Epithelial cell of prostate (primary cell): Measurements from ENCODE around the gene SPSB2.
A peak's percentile ranks its signal among the peaks of the same experiment; 100 is the strongest.
"Not testable (repeated sequence)": the region's sequence is repeated elsewhere in the genome, so short reads cannot be mapped to it uniquely, and the experiment has no call there.

Experiments used
- DNase-seq: peaks from one replicate; pipeline ENCODE4 v3.0.0-alpha.2; 2011; ENCODE audit warnings: low read depth, low spot score
- H3K27ac ChIP-seq: fragments of 450-650 bp; 2 replicates; pipeline ENCODE4 v1.5.1; 2017; ENCODE audit warnings: mild to moderate bottlenecking

SPSB2 gene

DNA sequence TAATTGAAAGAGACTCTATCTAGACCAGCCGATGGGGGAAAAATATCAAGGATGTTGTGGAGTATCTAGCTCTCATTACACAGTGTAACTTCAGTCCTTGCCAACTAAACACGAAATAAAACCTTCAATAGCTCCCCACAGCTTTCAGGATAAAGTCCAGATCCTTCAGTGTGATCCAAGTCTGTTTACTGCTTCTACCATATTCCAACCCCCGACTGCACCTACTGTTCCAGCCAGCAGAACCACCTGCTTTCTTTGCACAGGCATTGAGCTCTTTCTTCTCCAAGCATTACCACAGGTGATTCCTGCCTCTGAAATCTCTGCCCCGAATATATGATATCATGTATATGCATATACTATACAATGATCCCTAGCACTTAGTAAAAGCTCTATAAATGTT lies 29.3 kb upstream of the SPSB2 start:
- no peak for DNase-seq
- H3K27ac ChIP-seq: no peak overlapping the region

- no peak for DNase-seq
- no peak overlapping the region for H3K27ac ChIP-seq
Measured at GRCh38 chr12:6899837-6900519, 26.9 kb upstream of the SPSB2 start.

DNA sequence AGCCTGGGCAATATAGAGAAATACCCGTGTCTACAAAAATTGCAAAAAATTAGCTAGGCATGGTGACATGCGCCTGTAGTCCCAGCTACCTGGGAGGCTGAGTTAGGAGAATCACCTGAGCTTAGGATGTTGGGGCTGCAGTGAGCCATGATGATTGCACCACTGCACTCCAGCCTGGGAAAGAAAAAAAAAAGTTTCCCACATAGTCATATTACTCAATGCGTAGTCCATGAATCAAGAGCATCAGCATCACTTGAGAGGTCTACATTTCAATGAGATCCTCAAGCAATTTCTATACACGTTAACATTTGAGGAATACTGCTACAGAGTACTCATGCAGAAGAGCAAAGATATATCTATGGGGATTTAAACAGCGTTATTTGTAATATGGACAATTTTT lies 26.3 kb upstream of the SPSB2 start:
- H3K27ac ChIP-seq: no peak overlapping the region

DNA sequence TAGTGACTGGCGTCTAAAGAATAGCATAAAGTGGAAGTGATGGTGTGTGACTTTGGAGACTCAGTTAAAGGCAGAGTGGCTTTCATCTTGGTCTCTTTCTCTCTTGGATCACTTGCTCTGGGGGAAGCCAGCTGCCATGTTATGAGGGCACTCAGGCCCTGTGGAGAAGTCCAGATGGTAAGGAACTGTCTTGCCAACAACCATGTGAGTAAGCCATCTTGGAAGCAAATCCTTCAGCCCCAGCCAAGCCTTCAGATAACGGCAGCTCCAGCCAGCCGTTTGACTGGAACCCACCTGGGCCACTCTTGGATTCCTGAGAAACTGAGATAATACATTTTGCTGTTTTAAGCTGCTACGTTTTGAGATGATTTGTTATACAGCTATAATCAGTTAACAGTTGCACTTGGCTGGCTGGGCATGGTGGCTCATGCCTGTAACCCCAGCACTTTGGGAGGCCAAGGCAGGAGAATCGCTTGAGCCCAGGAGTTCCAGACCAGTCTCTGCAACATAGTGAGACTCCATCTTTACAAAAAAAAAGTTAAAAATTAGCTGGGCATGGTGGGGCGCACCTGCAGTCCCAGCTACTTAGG lies 23.8 kb upstream of the SPSB2 start:
- no peak overlapping the region for H3K27ac ChIP-seq
- no peak for DNase-seq

More for the DNA sequence above, 26.3 kb upstream of the SPSB2 start:
- DNase-seq: no peak

DNA sequence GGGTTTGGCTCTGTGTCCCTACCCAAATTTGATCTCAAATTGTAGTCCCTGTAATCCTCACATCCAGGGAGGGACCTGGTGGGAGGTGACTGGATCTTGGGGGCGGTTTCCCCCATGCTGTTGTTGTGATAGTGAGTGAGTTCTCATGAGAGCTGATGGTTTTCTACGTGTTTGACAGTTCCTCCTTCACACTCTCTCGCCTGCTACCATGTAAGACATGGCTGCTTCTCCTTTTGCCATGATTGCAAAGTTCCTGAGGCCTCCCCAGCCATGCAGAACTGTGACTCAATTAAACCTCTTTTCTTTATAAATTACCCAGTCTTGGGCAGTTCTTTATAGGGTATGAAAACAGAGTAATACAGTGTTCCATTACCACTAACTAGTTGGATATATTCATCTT lies 21.2 kb upstream of the SPSB2 start:
- H3K27ac ChIP-seq: no peak overlapping the region
- DNase-seq: no peak

- not testable (repeated sequence) for DNase-seq, H3K27ac ChIP-seq
Measured at GRCh38 chr12:6892683-6893082, 19.6 kb upstream of the SPSB2 start.

DNA sequence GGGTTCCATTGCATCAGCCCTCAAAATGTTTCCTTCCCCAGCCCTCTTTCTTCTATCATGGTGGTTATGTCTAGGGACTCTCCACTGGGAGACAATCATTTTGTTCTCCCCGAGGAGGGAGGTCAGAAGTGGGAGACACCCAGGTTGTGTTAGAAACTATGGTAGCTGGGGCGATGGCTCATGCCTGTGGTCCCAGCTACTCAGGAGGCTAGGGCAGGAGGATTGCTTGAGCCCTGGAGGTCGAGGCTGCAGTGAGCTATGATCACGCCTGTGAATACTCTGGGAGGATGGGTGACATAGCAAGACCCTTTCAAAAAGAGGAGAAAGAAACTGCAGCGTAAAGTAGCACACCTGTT lies 18.5 kb upstream of the SPSB2 start:
- no peak for DNase-seq
- H3K27ac ChIP-seq: peak overlapping the region; percentile 63

GRCh38 chr12:6890789-6891645 lies 17.9 kb upstream of the SPSB2 start:
- DNase-seq: no peak
- H3K27ac ChIP-seq: peak overlapping the region; percentile 63

DNA sequence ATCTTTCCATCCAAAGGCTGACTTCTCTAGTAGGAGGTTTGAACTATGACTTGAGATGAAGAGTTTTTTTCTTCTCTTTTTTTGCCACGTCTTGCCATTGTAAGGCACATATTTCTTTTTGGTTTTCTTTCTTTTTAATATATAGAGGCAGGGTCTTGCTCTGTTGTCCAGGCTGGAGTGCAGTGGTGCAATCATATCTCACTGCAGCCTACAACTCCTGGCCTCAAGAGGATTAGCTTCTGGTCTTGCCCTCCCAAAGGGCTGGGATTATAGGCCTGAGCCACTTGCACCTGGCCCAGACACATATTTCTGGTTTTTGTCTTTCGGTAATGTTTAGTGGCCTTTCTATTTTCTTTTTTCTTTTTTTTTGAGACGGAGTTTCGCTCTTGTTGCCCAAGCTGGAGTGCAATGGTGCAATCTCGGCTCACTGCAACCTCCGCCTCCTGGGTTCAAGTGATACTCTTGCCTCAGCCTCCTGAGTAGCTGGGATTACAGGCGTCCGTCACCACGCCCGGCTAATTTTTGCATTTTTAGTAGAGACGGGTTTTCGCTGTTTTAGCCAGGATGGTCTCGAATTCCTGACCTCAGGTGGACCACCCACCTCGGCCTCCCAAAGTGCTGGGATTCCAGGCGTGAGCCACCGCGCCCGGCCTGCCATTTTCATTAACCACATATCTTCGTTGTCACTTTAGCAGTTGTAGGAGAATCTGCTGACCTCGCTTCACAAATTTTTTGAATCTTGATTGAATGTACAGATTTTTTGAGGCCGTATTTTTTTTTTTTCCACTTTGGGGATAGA lies 16.9 kb upstream of the SPSB2 start:
- DNase-seq: not testable (repeated sequence)
- peak overlapping the region; percentile 63 for H3K27ac ChIP-seq

- DNase-seq, H3K27ac ChIP-seq: not testable (repeated sequence)
Measured at GRCh38 chr12:6888794-6889193, 15.7 kb upstream of the SPSB2 start.

DNA sequence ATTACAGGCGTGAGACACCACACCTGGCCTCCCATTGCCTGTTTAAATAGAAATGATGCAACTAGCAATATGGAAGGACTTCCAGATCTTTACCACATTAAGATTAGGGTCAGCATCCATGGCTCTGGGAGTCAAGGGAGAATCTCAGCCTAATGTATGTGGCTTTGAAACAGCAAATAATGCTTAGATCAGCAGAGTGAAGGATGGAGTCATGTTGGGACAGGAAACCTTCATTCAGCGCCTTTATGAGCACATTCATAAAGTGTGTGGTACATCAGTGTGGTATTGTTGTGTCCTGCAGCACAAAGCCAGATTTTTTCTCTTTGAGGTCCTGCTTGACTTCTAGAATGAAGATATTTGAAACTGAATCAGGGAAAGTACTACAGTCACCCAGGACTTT lies 15.3 kb upstream of the SPSB2 start:
- H3K27ac ChIP-seq: no peak overlapping the region
- DNase-seq: no peak

- no peak overlapping the region for H3K27ac ChIP-seq
- DNase-seq: no peak
Measured at GRCh38 chr12:6887460-6887859, 14.4 kb upstream of the SPSB2 start.

GRCh38 chr12:6886206-6886999 lies 13.3 kb upstream of the SPSB2 start:
- not testable (repeated sequence) for DNase-seq, H3K27ac ChIP-seq

DNA sequence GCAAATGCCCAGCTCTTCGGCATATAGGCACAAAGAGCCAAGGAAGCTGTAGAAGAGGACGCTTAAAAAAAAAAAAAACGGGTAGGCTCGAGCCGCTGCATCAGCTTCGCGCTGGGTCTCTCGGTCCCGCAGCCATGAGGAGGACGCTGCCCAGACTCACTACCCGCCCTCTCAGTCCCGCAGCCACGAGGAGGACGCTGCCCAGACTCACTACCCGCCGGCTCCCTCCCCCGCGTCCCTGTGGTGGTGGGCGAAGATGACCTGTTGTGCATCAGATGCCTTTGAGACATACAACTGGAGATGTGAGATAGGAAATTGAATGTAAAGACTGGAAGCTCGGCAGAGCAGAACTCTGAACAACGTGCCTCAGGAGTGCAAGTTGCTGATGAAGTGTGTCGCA lies 11.4 kb upstream of the SPSB2 start:
- H3K27ac ChIP-seq: no peak overlapping the region
- no peak for DNase-seq

DNA sequence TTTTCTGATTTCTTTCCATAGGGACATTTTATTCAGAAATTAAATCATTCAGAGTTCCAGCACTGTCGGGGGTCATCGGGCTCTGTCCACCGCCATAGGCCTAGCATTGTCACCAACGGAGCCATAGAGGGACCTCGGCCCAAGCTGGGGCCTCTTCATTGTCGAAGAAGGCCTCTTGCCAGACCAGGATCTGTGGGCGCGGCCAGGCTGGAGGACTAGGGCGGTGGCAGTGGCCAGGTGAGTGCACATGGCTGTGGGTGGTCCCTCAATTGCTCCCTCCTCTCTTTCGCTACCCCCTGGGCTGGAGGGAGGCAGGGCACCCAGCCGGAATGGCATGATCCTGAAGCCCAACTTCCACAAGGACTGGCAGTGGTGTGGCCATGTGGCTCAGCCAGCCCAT lies 10.6 kb upstream of the SPSB2 start:
- DNase-seq: no peak
- H3K27ac ChIP-seq: no peak overlapping the region

- no peak for DNase-seq
- no peak overlapping the region for H3K27ac ChIP-seq
Measured at GRCh38 chr12:6883252-6883651, 10.1 kb upstream of the SPSB2 start.

GRCh38 chr12:6879824-6880223 lies 6.7 kb upstream of the SPSB2 start:
- H3K27ac ChIP-seq: not testable (repeated sequence)

GRCh38 chr12:6874015-6874368 lies 889 bp upstream of the SPSB2 start:
- not testable (repeated sequence) for DNase-seq
- H3K27ac ChIP-seq: peak overlapping the region; percentile 87

More at GRCh38 chr12:6879824-6880223, 6.7 kb upstream of the SPSB2 start:
- not testable (repeated sequence) for DNase-seq

DNA sequence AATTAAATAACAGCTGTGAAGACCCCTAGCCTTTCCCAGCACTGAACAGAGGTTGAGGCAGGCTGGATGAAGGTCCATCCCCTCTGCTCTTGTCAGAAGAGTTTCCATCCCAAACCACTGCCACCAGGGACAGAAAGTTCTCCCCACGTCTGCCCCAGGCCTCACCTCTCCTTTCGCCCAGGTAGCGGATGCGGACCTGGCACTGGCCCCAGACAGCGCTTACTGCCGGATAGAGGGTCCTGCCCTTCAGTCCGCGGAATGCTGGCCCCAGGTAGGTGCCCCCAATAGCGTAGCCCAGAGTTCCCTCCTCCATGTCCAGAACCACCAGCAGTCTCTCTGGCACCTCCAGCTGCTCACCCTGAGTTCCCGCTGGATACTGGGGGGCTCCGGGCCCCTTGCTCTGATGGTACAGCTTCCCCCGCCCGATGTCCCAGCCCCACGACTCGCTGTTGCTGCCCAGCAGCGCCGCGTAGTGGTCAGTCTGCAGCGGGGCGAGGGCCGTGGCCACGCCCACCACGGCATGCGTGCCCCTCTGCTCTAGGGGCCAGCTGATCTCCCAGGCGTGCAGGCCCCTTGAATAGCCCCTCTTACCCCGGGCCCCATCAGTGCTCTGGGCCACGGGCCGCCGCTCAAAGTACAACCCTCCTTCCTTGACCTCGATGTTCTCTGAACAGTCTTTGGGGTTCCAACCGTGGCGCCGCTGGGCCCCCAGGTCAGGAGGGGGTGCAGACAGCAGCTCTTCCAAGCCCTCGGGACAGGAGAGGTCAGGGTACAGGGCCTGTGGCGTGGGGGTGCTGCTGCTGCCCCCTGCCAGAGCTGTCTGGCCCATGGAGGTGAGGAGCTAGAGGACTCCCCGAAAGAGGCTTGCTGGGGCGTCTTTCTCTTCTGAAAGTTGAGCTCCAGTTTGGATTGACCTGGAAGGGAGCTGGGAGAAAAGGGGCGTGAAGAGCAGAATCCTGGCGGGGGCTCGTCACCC lies 742 bp downstream of the SPSB2 start:
- DNase-seq: no peak
- peak overlapping the region; percentile 87 for H3K27ac ChIP-seq
